Ovary (tissue), 3 donors: ENCODE results near the gene TEX28.
"Not testable (repeated sequence)": the region's sequence is repeated elsewhere in the genome, so short reads cannot be mapped to it uniquely, and the experiment has no call there.

ENCODE experiments used
- CTCF ChIP-seq, 3 donors: fragments of 450-650 bp in 2 of 3; fragments of 200-600 bp in 1 of 3; IDR thresholded peaks; one replicate each; pipeline versions ENCODE4 v1.5.1 to v1.8.0; 2016 to 2022; ENCODE audit warnings: antibody characterized with exemption in 3 of 3, mild to moderate bottlenecking in 1 of 3
- EP300 ChIP-seq: sonication (generic); formaldehyde crosslinking; IDR thresholded peaks from one replicate; pipeline ENCODE4 v1.6.1; 2017; ENCODE audit warnings: antibody characterized with exemption
- POLR2A ChIP-seq: fragments of 450-650 bp; IDR thresholded peaks from one replicate; pipeline ENCODE4 v1.6.1; 2017; ENCODE audit warnings: antibody characterized with exemption, mild to moderate bottlenecking, moderate library complexity
- donor health status: DM: no; HTN: no; CAD: no.

- TF ChIP-seq CTCF (IDR thresholded peaks at IDR 0.05); EP300; POLR2A: not testable (repeated sequence)
Observed at GRCh38 chrX:154247377-154248045, 47.4 kb downstream of the TEX28 start.
